Vagina (tissue), 2 donors: ENCODE measurements around the gene EGFLAM.

Experiments used
- CTCF ChIP-seq, 3 experiments: fragments of 450-650 bp in 2 of 3; fragments of 200-600 bp in 1 of 3; sonication (generic) in 1 of 3; IDR thresholded peaks; one replicate each; pipeline ENCODE4 v1.5.1; 2017 to 2019; ENCODE audit warnings: antibody characterized with exemption in 3 of 3, mild to moderate bottlenecking in 2 of 3, moderate library complexity in 2 of 3
- POLR2A ChIP-seq, 2 donors: fragments of 450-650 bp; IDR thresholded peaks; one replicate each; pipeline ENCODE4 v1.6.1; 2017; ENCODE audit warnings: antibody characterized with exemption in 2 of 2, mild to moderate bottlenecking in 2 of 2, moderate library complexity in 2 of 2
- POLR2AphosphoS5 ChIP-seq, 2 donors: sonication (generic); formaldehyde crosslinking; IDR thresholded peaks; one replicate each; pipeline ENCODE4 v1.9.0; 2017; ENCODE audit warnings: antibody characterized with exemption in 2 of 2, mild to moderate bottlenecking in 2 of 2, low read depth in 1 of 2; ENCODE audit not compliant: insufficient read depth in 1 of 2

- TF ChIP-seq CTCF (IDR thresholded peaks at IDR 0.05) (no peak), POLR2A (IDR thresholded peaks at IDR 0.05) (no peak), POLR2AphosphoS5 (IDR thresholded peaks at IDR 0.05; ENCODE audit: insufficient read depth in 1 of 2, low read depth in 1 of 2) (no peak)
Observed at GRCh38 chr5:38483805-38484398, 225.5 kb downstream of the EGFLAM start.
